NCI-H2227 treated with DMSO at 0.1 percent for 48 hours (cell line): ENCODE data around the gene DTYMK.

ENCODE experiments used
- DNase-seq: peaks from one replicate; lab custom pipeline; 2025; lab: John Stamatoyannopoulos, UW

Gene DTYMK

GRCh38 chr2:241703032-241703604 lies 16.5 kb upstream of the DTYMK start:
- DNase-seq = peak; percentile 21

- DNase-seq = peak; percentile 69
These were observed 15.8 kb upstream of the DTYMK start for GRCh38 chr2:241702155-241703031.

GRCh38 chr2:241701399-241702154 lies 15.0 kb upstream of the DTYMK start, which contains the start of gene ING5:
Gene ING5 (plus strand): TSS chr2:241702039. CDS start chr2:241702066, 27 bp downstream.
- peak; percentile 95 for DNase-seq

GRCh38 chr2:241701149-241701398 lies 14.5 kb upstream of the DTYMK start:
- peak; percentile 83 for DNase-seq

- DNase-seq = no peak
These were observed 9.0 kb upstream of the DTYMK start for GRCh38 chr2:241695651-241696050.

- DNase-seq = no peak
These were observed 5.8 kb upstream of the DTYMK start for GRCh38 chr2:241692448-241692847.

GRCh38 chr2:241690202-241690717 lies 3.6 kb upstream of the DTYMK start:
- DNase-seq = no peak

GRCh38 chr2:241689306-241689705 lies 2.7 kb upstream of the DTYMK start:
- no peak for DNase-seq

- DNase-seq = no peak
These were observed 328 bp downstream of the DTYMK start for GRCh38 chr2:241686324-241686649.

GRCh38 chr2:241680827-241681599 lies 5.6 kb downstream of the DTYMK start:
- no peak for DNase-seq

GRCh38 chr2:241680044-241680443 lies 6.6 kb downstream of the DTYMK start:
- no peak for DNase-seq

- DNase-seq = no peak
These were observed 7.7 kb downstream of the DTYMK start for GRCh38 chr2:241678784-241679540.

GRCh38 chr2:241678307-241678706 lies 8.3 kb downstream of the DTYMK start:
- no peak for DNase-seq

GRCh38 chr2:241677392-241677791 lies 9.2 kb downstream of the DTYMK start:
- DNase-seq = no peak

- no peak for DNase-seq
These were observed 9.9 kb downstream of the DTYMK start for GRCh38 chr2:241676665-241677064.

- no peak for DNase-seq
These were observed 10.7 kb downstream of the DTYMK start for GRCh38 chr2:241675885-241676284.

GRCh38 chr2:241673797-241674725 lies 12.6 kb downstream of the DTYMK start:
- no peak for DNase-seq

GRCh38 chr2:241673189-241673663 lies 13.4 kb downstream of the DTYMK start:
- no peak for DNase-seq

GRCh38 chr2:241672243-241673188 lies 14.1 kb downstream of the DTYMK start:
- DNase-seq = no peak
